Measurements from ENCODE around the gene ZC3HAV1L.

DNA sequence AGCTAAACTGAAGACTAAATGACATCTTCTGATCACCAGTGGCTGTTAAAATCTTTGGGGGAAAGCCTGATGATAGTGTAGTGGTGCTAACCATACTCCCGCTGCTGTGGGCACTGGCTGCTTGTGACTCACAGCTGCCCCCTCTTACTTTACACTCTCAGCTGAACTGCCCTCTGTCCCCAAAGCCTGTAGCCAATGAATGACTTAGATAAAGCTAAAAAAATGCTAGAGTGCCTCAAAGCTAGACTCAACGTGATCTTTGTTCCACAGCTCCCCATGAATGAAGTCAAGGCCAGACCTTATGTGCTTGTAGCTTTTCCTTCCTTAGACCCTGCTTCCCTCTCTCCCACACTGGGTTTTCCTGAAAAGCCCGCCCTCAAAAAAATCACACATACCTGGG, 6.5 kb downstream of the ZC3HAV1L start:
- no peak for TF ChIP-seq CTCF (IDR thresholded peaks at IDR 0.05)
- TF ChIP-seq POLR2AphosphoS5 (IDR thresholded peaks at IDR 0.05), result no peak
- no peak for TF ChIP-seq EP300 (IDR thresholded peaks at IDR 0.05)
- TF ChIP-seq POLR2A (IDR thresholded peaks at IDR 0.05), result no peak
